HepG2 (cell line): ENCODE data around the gene CCDC157.

Experiments used
- CHD2 ChIP-seq: IDR thresholded peaks from 2 replicates; pipeline ENCODE4 v1.6.1; 2011; ENCODE audit warnings: low read depth, low read length, improper control_type of control experiment
- CTCF ChIP-seq: sonication (generic); formaldehyde crosslinking; IDR thresholded peaks from 2 replicates; pipeline ENCODE4 v1.5.0; 2020; ENCODE audit warnings: mild to moderate bottlenecking, missing genetic modification reagents, moderate library complexity
- EP300 ChIP-seq, 3 experiments: sonication (generic) in 1 of 3; formaldehyde crosslinking in 1 of 3; IDR thresholded peaks; 2 replicates each; pipeline versions ENCODE4 v1.5.1 to v1.6.1; 2011 to 2020; ENCODE audit warnings: low read depth in 2 of 3, low read length in 2 of 3, borderline replicate concordance in 1 of 3, improper control_type of control experiment in 1 of 3, mild to moderate bottlenecking in 1 of 3, missing genetic modification reagents in 1 of 3, moderate library complexity in 1 of 3
- IRF1 ChIP-seq: sonication (generic); formaldehyde crosslinking; IDR thresholded peaks from 2 replicates; pipeline ENCODE4 v1.4.0; 2020; ENCODE audit warnings: low read depth, mild to moderate bottlenecking, missing genetic modification reagents
- MAX ChIP-seq: IDR thresholded peaks from 2 replicates; pipeline ENCODE4 v1.6.1; 2012; ENCODE audit warnings: inconsistent platforms
- NFAT5 ChIP-seq: sonication (generic); formaldehyde crosslinking; IDR thresholded peaks from 2 replicates; pipeline ENCODE4 v1.4.0; 2020; ENCODE audit warnings: missing genetic modification reagents
- PPARG ChIP-seq: conservative IDR thresholded peaks from 2 replicates; pipeline ENCODE4 v1.6.1; 2016; ENCODE audit warnings: missing biosample characterization, missing genetic modification reagents
- PTBP1 ChIP-seq: fragments of 200-400 bp; formaldehyde crosslinking; IDR thresholded peaks from 2 replicates; pipeline ENCODE4 v1.6.1; 2018; ENCODE audit warnings: low read length, low read depth; ENCODE audit not compliant: poor library complexity, severe bottlenecking
- ZBTB8A ChIP-seq: sonication (generic); formaldehyde crosslinking; IDR thresholded peaks from 2 replicates; pipeline ENCODE4 v1.4.0; 2020; ENCODE audit warnings: mild to moderate bottlenecking, low read depth, missing genetic modification reagents, borderline replicate concordance
- ZNF263 ChIP-seq: sonication (generic); formaldehyde crosslinking; IDR thresholded peaks from 2 replicates; pipeline ENCODE4 v1.4.0; 2020; ENCODE audit warnings: missing genetic modification reagents
- ZNF484 ChIP-seq: sonication (generic); formaldehyde crosslinking; IDR thresholded peaks from 2 replicates; pipeline ENCODE4 v1.5.1; 2020; ENCODE audit warnings: mild to moderate bottlenecking, low read depth, missing genetic modification reagents, borderline replicate concordance
- TF ChIP-seq, protein P1 (sequence below): IDR thresholded peaks from 2 replicates; pipeline ENCODE4 v1.6.1; 2016

DNA sequence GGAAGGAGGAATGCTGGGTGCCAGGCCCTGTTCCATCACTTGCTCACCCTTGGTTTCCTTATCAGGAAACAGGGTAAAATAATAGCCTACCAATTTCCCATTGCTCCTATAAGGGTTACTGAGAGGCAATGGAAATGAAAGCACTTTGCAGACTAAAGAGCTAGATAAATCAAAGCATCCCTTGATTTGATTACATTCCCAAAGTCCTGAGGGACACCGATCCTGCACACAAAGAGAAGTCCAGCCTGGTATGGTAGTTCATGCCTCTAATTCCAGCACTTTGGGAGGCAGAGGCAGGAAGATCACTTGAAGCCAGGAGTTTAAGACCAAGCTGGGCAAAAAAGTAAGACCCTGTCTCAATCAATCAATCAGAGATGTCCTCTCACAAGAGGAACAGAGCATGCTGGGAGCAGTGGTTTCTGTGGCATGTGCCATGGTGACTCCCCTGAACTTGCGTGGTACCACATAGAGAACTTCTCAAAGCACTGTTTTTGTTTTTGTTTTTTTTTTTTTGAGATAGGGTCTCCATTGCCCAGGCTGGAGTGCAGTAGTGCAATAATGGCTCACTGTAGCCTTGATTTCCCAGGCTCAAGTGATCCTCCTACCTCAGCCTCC is 40.7 kb upstream of the CCDC157 start:
- no peak for TF ChIP-seq CTCF
- TF ChIP-seq ZNF263 (CRISPR knock-in tag): no peak
- TF ChIP-seq EP300 (IDR thresholded peaks at IDR 0.05; ENCODE audit: low read depth in 2 of 2, low read length in 2 of 2): no peak
- TF ChIP-seq EP300 (CRISPR knock-in tag; IDR thresholded peaks at IDR 0.05; ENCODE audit: borderline replicate concordance): no peak
- no peak for TF ChIP-seq PTBP1
- no peak for TF ChIP-seq ZNF484 (CRISPR knock-in tag)
- no peak for TF ChIP-seq MAX
- no peak for TF ChIP-seq NFAT5 (CRISPR knock-in tag)
- no peak for TF ChIP-seq IRF1
- no peak for TF ChIP-seq PPARG
- TF ChIP-seq, protein P1, sequence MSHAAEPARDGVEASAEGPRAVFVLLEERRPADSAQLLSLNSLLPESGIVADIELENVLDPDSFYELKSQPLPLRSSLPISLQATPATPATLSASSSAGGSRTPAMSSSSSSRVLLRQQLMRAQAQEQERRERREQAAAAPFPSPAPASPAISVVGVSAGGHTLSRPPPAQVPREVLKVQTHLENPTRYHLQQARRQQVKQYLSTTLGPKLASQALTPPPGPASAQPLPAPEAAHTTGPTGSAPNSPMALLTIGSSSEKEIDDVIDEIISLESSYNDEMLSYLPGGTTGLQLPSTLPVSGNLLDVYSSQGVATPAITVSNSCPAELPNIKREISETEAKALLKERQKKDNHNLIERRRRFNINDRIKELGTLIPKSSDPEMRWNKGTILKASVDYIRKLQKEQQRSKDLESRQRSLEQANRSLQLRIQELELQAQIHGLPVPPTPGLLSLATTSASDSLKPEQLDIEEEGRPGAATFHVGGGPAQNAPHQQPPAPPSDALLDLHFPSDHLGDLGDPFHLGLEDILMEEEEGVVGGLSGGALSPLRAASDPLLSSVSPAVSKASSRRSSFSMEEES (CRISPR knock-in tag): no peak
- no peak for TF ChIP-seq CHD2
- TF ChIP-seq ZBTB8A: no peak
